ENCODE data around the gene SCN1B.

GRCh38 chr19:35033067-35034004 lies 3.1 kb downstream of the SCN1B start:
- TF ChIP-seq CTCF (IDR thresholded peaks at IDR 0.05; ENCODE audit: borderline replicate concordance, extremely low read depth, low read length, poor library complexity, severe bottlenecking) (no peak), EZH2 (IDR thresholded peaks at IDR 0.05; ENCODE audit: borderline replicate concordance, low read depth, low read length, severe bottlenecking) (no peak)

Measured in DND-41 (cell line).